Uterus (tissue), 4 donors: ENCODE data around the gene TMEM158. TPM values are rescaled to one million over a fixed set of nuclear protein-coding genes. Genes with fewer than 3 reads are reported as not detected.

ENCODE experiments used
- DNase-seq, 2 donors: peaks; one replicate each; pipeline ENCODE4 v3.0.0-alpha.2; 2019 to 2020
- H3K27ac ChIP-seq, 2 donors: fragments of 200-600 bp; sonication (generic); 1 replicate in 1 of 2; 2 replicates in 1 of 2; pipeline ENCODE4 v1.5.1; 2016 to 2018
- H3K27me3 ChIP-seq, 2 donors: fragments of 200-600 bp; sonication (generic); one replicate each; pipeline ENCODE4 v1.5.1; 2018 to 2019; ENCODE audit warnings: control low read depth in 1 of 2
- H3K36me3 ChIP-seq, 2 donors: fragments of 200-600 bp; sonication (generic); one replicate each; pipeline ENCODE4 v1.5.1; 2019; ENCODE audit warnings: control low read depth in 1 of 2
- H3K4me1 ChIP-seq, 2 donors: fragments of 200-600 bp; sonication (generic); one replicate each; pipeline ENCODE4 v1.5.1; 2018 to 2019; ENCODE audit warnings: control low read depth in 1 of 2
- H3K4me3 ChIP-seq, 2 donors: fragments of 200-600 bp; sonication (generic); 1 replicate in 1 of 2; 2 replicates in 1 of 2; pipeline ENCODE4 v1.5.1; 2018 to 2019; ENCODE audit warnings: mild to moderate bottlenecking in 1 of 2
- H3K9me3 ChIP-seq, 2 donors: fragments of 200-600 bp; sonication (generic); one replicate each; pipeline ENCODE4 v1.5.1; 2019; ENCODE audit warnings: control low read depth in 1 of 2
- POLR2A ChIP-seq, 2 donors: fragments of 450-650 bp; IDR thresholded peaks; one replicate each; pipeline ENCODE4 v1.6.1; 2016; ENCODE audit warnings: antibody characterized with exemption in 2 of 2, mild to moderate bottlenecking in 1 of 2, moderate library complexity in 1 of 2
- intact Hi-C: fragments of 100-400 bp; cut with DNase I; formaldehyde crosslinking; loops from one replicate; pipeline ENCODE4 v1.15.1; 2023; ENCODE audit warnings: low total_unique reads
- total RNA-seq, 4 donors: library from RNA; depleted of rRNA in 3 of 4; stranded (reverse); fragments of >200 nt in 3 of 4; gene quantifications; one replicate each; pipeline versions ENCODE4 v1.1.0 to v1.2.4, GENCODE V29; 2014 to 2023
- TF ChIP-seq, protein P1 (sequence below), 4 experiments: fragments of 200-600 bp in 2 of 4; fragments of 450-650 bp in 2 of 4; sonication (generic) in 2 of 4; IDR thresholded peaks; one replicate each; pipeline ENCODE4 v1.5.1; 2016 to 2019; ENCODE audit warnings: antibody characterized with exemption in 4 of 4, mild to moderate bottlenecking in 2 of 4, moderate library complexity in 1 of 4
- donor health status: DM: yes; HTN: yes; CAD: no.

TMEM158 gene
- total RNA-seq, 4 donors from 2014 or later: 2.6 to 93.1 (median 47.8) TPM

- H3K27ac ChIP-seq: no peak overlapping the region
- no peak for TF ChIP-seq POLR2A (IDR thresholded peaks at IDR 0.05)
- TF ChIP-seq, protein P1, sequence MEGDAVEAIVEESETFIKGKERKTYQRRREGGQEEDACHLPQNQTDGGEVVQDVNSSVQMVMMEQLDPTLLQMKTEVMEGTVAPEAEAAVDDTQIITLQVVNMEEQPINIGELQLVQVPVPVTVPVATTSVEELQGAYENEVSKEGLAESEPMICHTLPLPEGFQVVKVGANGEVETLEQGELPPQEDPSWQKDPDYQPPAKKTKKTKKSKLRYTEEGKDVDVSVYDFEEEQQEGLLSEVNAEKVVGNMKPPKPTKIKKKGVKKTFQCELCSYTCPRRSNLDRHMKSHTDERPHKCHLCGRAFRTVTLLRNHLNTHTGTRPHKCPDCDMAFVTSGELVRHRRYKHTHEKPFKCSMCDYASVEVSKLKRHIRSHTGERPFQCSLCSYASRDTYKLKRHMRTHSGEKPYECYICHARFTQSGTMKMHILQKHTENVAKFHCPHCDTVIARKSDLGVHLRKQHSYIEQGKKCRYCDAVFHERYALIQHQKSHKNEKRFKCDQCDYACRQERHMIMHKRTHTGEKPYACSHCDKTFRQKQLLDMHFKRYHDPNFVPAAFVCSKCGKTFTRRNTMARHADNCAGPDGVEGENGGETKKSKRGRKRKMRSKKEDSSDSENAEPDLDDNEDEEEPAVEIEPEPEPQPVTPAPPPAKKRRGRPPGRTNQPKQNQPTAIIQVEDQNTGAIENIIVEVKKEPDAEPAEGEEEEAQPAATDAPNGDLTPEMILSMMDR (IDR thresholded peaks at IDR 0.05): no peak
- H3K9me3 ChIP-seq: no peaks in the 10 kb centered on the region
- H3K27me3 ChIP-seq: no peaks in the 10 kb centered on the region
- DNase-seq: no peak
- H3K4me3 ChIP-seq: no peak overlapping the region
- intact Hi-C loops: no loop called here
- no peaks in the 10 kb centered on the region for H3K4me1 ChIP-seq
- H3K36me3 ChIP-seq: no peaks in the 10 kb centered on the region
These were observed 32.2 kb upstream of the TMEM158 start for GRCh38 chr3:45258317-45258716.

- no peaks in the 10 kb centered on the region for H3K9me3 ChIP-seq
- H3K4me3 ChIP-seq: no peak overlapping the region
- H3K27me3 ChIP-seq: no peaks in the 10 kb centered on the region
- no peaks in the 10 kb centered on the region for H3K36me3 ChIP-seq
- H3K4me1 ChIP-seq: no peaks in the 10 kb centered on the region
- H3K27ac ChIP-seq: no peak overlapping the region
- DNase-seq: no peak
- intact Hi-C loops: no loop called here
- TF ChIP-seq POLR2A (IDR thresholded peaks at IDR 0.05): no peak
- TF ChIP-seq, protein P1 (IDR thresholded peaks at IDR 0.05): no peak
These were observed 27.2 kb upstream of the TMEM158 start for GRCh38 chr3:45253316-45253715.

GRCh38 chr3:45252826-45253225, 26.7 kb upstream of the TMEM158 start:
- Histone ChIP-seq H3K27me3 (no peaks in the 10 kb centered on the region), H3K27ac (no peak overlapping the region), H3K4me3 (no peak overlapping the region), H3K9me3 (no peaks in the 10 kb centered on the region), H3K4me1 (no peaks in the 10 kb centered on the region), H3K36me3 (no peaks in the 10 kb centered on the region)
- TF ChIP-seq POLR2A (IDR thresholded peaks at IDR 0.05): no peak
- TF ChIP-seq, protein P1 (IDR thresholded peaks at IDR 0.05): no peak
- intact Hi-C loops: no loop called here
- no peak for DNase-seq

DNA sequence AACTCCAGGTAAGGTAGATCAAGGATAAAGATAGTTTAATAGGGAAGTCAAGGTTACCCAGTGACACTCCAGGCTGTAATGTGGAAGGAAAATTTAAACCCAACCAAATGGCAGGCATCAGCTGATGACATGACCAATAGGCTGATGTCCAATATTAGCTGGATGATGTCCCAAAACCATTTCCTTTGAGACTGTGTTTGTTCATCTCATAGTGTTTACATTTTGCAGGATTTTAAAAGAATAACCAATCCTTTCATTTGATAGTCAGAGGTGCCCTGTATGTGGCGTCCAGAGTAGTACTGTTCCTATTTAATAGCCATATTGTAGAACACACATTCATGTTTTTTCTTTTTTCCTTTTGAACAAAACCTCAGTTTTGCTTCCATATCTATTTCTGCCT, 23.3 kb upstream of the TMEM158 start:
- TF ChIP-seq, protein P1 (IDR thresholded peaks at IDR 0.05): no peak
- no peak for TF ChIP-seq POLR2A (IDR thresholded peaks at IDR 0.05)

GRCh38 chr3:45246241-45246640, 20.2 kb upstream of the TMEM158 start:
- Histone ChIP-seq H3K4me3 (no peak overlapping the region), H3K9me3 (no peaks in the 10 kb centered on the region), H3K4me1 (no peaks in the 10 kb centered on the region), H3K36me3 (no peaks in the 10 kb centered on the region), H3K27ac (peak overlapping the region in 1 of 2 donors; percentile 33), H3K27me3 (no peaks in the 10 kb centered on the region)
- intact Hi-C loops: no loop called here
- TF ChIP-seq, protein P1 (IDR thresholded peaks at IDR 0.05): no peak
- no peak for TF ChIP-seq POLR2A (IDR thresholded peaks at IDR 0.05)
- no peak for DNase-seq

More for the DNA sequence above, 23.3 kb upstream of the TMEM158 start:
- DNase-seq: no peak
- intact Hi-C loops: no loop called here
- Histone ChIP-seq H3K27ac (no peak overlapping the region), H3K36me3 (no peaks in the 10 kb centered on the region), H3K4me3 (no peak overlapping the region), H3K27me3 (no peaks in the 10 kb centered on the region), H3K4me1 (no peaks in the 10 kb centered on the region), H3K9me3 (no peaks in the 10 kb centered on the region)
